ENCODE measurements around the gene CNTNAP5. TPM values are rescaled to one million over a fixed set of nuclear protein-coding genes. Genes with fewer than 3 reads are reported as not detected.

CNTNAP5 gene
- total RNA-seq, 1 experiment from 2014 or later, result not detected

DNA sequence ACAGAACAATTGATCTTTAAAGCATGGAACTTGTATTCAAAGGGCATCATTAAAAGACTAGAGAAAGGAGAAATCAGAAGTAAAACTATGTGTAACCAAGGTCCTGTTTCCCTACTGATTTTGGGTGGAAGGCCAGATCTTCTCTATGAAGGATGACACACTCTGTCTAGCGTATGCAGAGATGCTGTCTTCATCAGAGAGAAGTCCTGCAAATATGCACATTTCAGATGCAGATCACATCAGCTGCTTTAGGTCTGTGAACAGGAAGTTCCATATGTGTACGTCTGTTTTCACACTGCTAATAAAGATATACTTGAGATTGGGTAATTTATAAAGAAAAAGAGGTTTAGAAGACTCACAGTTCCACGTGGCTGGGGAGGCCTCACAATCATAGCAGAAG, 857.3 kb downstream of the CNTNAP5 start:
- H3K9me3 Mint-ChIP-seq (ENCODE audit: low read depth, unreplicated experiment), result peaks cover 10% of the 10 kb centered on the region
- no peaks in the 10 kb centered on the region for H3K27me3 Mint-ChIP-seq (ENCODE audit: unreplicated experiment)
- CTCF ChIA-PET, result no interaction called here
- intact Hi-C loops (cut with micrococcal nuclease; ENCODE audit: unreplicated experiment), result no loop called here
- H3K36me3 Mint-ChIP-seq (ENCODE audit: insufficient read depth, unreplicated experiment), result no peaks in the 10 kb centered on the region
- H3K27ac Mint-ChIP-seq (ENCODE audit: unreplicated experiment), result no peak overlapping the region
- DNase-seq, result no peak
- TF ChIP-seq, protein P1, sequence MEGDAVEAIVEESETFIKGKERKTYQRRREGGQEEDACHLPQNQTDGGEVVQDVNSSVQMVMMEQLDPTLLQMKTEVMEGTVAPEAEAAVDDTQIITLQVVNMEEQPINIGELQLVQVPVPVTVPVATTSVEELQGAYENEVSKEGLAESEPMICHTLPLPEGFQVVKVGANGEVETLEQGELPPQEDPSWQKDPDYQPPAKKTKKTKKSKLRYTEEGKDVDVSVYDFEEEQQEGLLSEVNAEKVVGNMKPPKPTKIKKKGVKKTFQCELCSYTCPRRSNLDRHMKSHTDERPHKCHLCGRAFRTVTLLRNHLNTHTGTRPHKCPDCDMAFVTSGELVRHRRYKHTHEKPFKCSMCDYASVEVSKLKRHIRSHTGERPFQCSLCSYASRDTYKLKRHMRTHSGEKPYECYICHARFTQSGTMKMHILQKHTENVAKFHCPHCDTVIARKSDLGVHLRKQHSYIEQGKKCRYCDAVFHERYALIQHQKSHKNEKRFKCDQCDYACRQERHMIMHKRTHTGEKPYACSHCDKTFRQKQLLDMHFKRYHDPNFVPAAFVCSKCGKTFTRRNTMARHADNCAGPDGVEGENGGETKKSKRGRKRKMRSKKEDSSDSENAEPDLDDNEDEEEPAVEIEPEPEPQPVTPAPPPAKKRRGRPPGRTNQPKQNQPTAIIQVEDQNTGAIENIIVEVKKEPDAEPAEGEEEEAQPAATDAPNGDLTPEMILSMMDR (IDR thresholded peaks at IDR 0.05; ENCODE audit: unreplicated experiment), result no peak
- no peak overlapping the region for H3K4me3 Mint-ChIP-seq (ENCODE audit: low read depth, unreplicated experiment)
- no TSS peak for BruUV-seq (replicated peaks)
- H3K4me1 Mint-ChIP-seq (ENCODE audit: low read depth, unreplicated experiment), result no peaks in the 10 kb centered on the region

DNA sequence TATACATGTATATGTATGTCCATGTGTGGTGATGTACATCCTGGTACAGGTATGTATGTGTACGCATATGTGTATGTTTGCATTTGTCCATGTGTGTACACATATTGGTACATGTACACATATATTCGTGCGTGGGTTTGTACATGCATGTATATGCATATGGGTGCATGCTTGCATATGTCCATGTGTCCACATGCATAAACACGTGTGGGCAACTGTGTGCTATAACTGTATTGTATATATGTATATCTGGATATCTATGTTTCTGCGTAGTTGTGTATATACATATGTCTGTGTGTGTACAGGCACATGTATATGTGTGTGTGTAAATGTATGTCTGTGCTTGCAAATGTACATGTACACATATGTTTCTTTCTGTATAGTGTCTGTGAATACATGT, 858.5 kb downstream of the CNTNAP5 start:
- H3K4me1 Mint-ChIP-seq (ENCODE audit: low read depth, unreplicated experiment), result no peaks in the 10 kb centered on the region
- H3K27ac Mint-ChIP-seq (ENCODE audit: unreplicated experiment), result no peak overlapping the region
- BruUV-seq (replicated peaks), result no TSS peak
- CTCF ChIA-PET, result no interaction called here
- no peak for DNase-seq
- H3K36me3 Mint-ChIP-seq (ENCODE audit: insufficient read depth, unreplicated experiment), result no peaks in the 10 kb centered on the region
- peaks cover 10% of the 10 kb centered on the region for H3K9me3 Mint-ChIP-seq (ENCODE audit: low read depth, unreplicated experiment)
- H3K27me3 Mint-ChIP-seq (ENCODE audit: unreplicated experiment), result no peaks in the 10 kb centered on the region
- intact Hi-C loops (cut with micrococcal nuclease; ENCODE audit: unreplicated experiment), result no loop called here
- TF ChIP-seq, protein P1 (IDR thresholded peaks at IDR 0.05; ENCODE audit: unreplicated experiment), result no peak
- H3K4me3 Mint-ChIP-seq (ENCODE audit: low read depth, unreplicated experiment), result no peak overlapping the region

DNA sequence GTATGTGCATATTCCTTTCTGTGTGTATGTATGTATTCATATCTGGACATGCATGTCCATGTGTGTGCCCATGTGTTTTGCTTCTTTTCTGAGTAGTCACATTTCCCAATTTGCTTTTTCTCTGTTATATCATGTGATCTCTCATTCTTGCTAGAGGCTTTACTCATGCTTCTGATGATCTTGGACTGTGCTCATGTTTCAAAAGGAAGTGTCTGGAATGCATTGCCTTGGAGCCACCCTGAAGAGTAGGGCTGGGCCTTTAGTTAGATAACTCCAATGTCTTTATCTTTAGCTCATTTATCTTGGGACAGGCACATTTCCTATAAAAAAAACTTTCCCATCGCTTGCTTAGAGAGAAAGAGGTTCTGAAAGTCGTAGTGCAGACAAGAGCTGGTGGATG, 859.2 kb downstream of the CNTNAP5 start:
- H3K27me3 Mint-ChIP-seq (ENCODE audit: unreplicated experiment), result no peaks in the 10 kb centered on the region
- no peaks in the 10 kb centered on the region for H3K36me3 Mint-ChIP-seq (ENCODE audit: insufficient read depth, unreplicated experiment)
- no peaks in the 10 kb centered on the region for H3K4me1 Mint-ChIP-seq (ENCODE audit: low read depth, unreplicated experiment)
- intact Hi-C loops (cut with micrococcal nuclease; ENCODE audit: unreplicated experiment), result no loop called here
- CTCF ChIA-PET, result no interaction called here
- H3K9me3 Mint-ChIP-seq (ENCODE audit: low read depth, unreplicated experiment), result peaks cover 10% of the 10 kb centered on the region
- TF ChIP-seq, protein P1 (IDR thresholded peaks at IDR 0.05; ENCODE audit: unreplicated experiment), result no peak
- no peak overlapping the region for H3K27ac Mint-ChIP-seq (ENCODE audit: unreplicated experiment)
- no peak overlapping the region for H3K4me3 Mint-ChIP-seq (ENCODE audit: low read depth, unreplicated experiment)
- no TSS peak for BruUV-seq (replicated peaks)
- DNase-seq, result no peak

GRCh38 chr2:124886216-124886615, 861.1 kb downstream of the CNTNAP5 start:
- Mint-ChIP-seq H3K27ac (ENCODE audit: unreplicated experiment) (no peak overlapping the region), H3K4me1 (ENCODE audit: low read depth, unreplicated experiment) (no peaks in the 10 kb centered on the region), H3K27me3 (ENCODE audit: unreplicated experiment) (no peaks in the 10 kb centered on the region), H3K36me3 (ENCODE audit: insufficient read depth, unreplicated experiment) (no peaks in the 10 kb centered on the region), H3K4me3 (ENCODE audit: low read depth, unreplicated experiment) (no peak overlapping the region), H3K9me3 (ENCODE audit: low read depth, unreplicated experiment) (peaks cover 12% of the 10 kb centered on the region)
- no TSS peak for BruUV-seq (replicated peaks)
- CTCF ChIA-PET, result no interaction called here
- TF ChIP-seq, protein P1 (IDR thresholded peaks at IDR 0.05; ENCODE audit: unreplicated experiment), result no peak
- DNase-seq, result no peak
- intact Hi-C loops (cut with micrococcal nuclease; ENCODE audit: unreplicated experiment), result no loop called here

DNA sequence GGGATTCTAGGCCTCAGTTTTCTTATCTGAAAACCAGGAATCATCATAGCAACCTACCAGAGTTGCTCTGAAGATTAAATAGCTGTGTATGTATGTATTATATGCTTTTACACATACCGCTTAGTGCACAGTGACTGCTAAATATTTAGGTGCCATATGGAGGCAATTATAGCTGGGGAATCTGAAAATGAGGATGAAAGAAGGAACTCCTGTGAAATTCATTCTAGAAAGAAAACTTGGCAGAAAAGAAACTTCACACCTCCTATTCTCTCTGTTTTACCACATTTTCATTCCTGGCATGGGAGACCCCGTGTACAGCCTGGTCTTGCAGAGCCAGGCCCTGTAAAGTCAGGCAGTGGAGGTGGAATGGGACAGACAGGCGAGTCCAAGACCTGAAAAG, 862.4 kb downstream of the CNTNAP5 start:
- intact Hi-C loops (cut with micrococcal nuclease; ENCODE audit: unreplicated experiment), result no loop called here
- Mint-ChIP-seq H3K36me3 (ENCODE audit: insufficient read depth, unreplicated experiment) (no peaks in the 10 kb centered on the region), H3K27ac (ENCODE audit: unreplicated experiment) (no peak overlapping the region), H3K9me3 (ENCODE audit: low read depth, unreplicated experiment) (peaks cover 12% of the 10 kb centered on the region), H3K4me3 (ENCODE audit: low read depth, unreplicated experiment) (no peak overlapping the region), H3K27me3 (ENCODE audit: unreplicated experiment) (no peaks in the 10 kb centered on the region), H3K4me1 (ENCODE audit: low read depth, unreplicated experiment) (no peaks in the 10 kb centered on the region)
- no TSS peak for BruUV-seq (replicated peaks)
- TF ChIP-seq, protein P1 (IDR thresholded peaks at IDR 0.05; ENCODE audit: unreplicated experiment), result no peak
- CTCF ChIA-PET, result no interaction called here
- DNase-seq, result no peak
